Motor neuron (in vitro differentiated cells): Measurements from ENCODE around the gene TSKS. TPM values are rescaled to one million over a fixed set of nuclear protein-coding genes. Genes with fewer than 3 reads are reported as not detected.
A peak's percentile ranks its signal among the peaks of the same experiment; 100 is the strongest.
"Not testable (repeated sequence)": the region's sequence is repeated elsewhere in the genome, so short reads cannot be mapped to it uniquely, and the experiment has no call there.

ENCODE experiments used
- ATAC-seq, 8 experiments: fragments of 200-7000 bp; cut with Tn5 transposase; replicated peaks in 6 of 8; 2 replicates each; pipeline ENCODE4 v1.8.0; 2021; ENCODE audit warnings: mild to moderate bottlenecking in 8 of 8, moderate library complexity in 8 of 8
- H3K27ac ChIP-seq, 2 donors: fragments of 250-450 bp; sonication (Bioruptor Pico); 2 replicates each; pipeline ENCODE4 v1.9.0; 2021; ENCODE audit warnings: antibody characterized with exemption in 2 of 2, mild to moderate bottlenecking in 2 of 2, moderate library complexity in 1 of 2
- H3K4me1 ChIP-seq, 2 donors: fragments of 250-450 bp; sonication (Bioruptor Pico); replicated peaks in 1 of 2; 2 replicates each; pipeline ENCODE4 v1.6.1; 2021; ENCODE audit warnings: antibody characterized with exemption in 2 of 2, mild to moderate bottlenecking in 2 of 2, moderate library complexity in 1 of 2
- H3K4me3 ChIP-seq, 5 donors: fragments of 250-450 bp; sonication (Bioruptor Pico); 2 replicates each; pipeline ENCODE4 v1.9.0; 2021; ENCODE audit warnings: antibody characterized with exemption in 5 of 5, mild to moderate bottlenecking in 5 of 5, moderate library complexity in 4 of 5
- WGBS, 10 experiments: fragments of 450-650 bp; shearing (Covaris generic); methylation state at CpG; one replicate each; pipeline ENCODE4 v1.0.0; 2022; 5-methylcytosine and 5-hydroxymethylcytosine counted together
- in situ Hi-C, 9 experiments: fragments of 400-800 bp; cut with MboI; loops; one replicate each; pipeline ENCODE4 v1.15.0; 2021; ENCODE audit warnings: low sequenced_read_pairs in 9 of 9, low pct_unique_long_range_greater_than_20kb in 2 of 9; ENCODE audit not compliant: unreplicated experiment in 9 of 9
- total RNA-seq, 8 experiments: library from RNA; unstranded; fragments of 300-600 nt; gene quantifications; 2 replicates each; pipeline versions ENCODE4 v1.2.3 to v1.2.4, GENCODE V29; 2022

Gene TSKS
- total RNA-seq, 8 experiments from 2014 or later: 0.19 to 1.6 (median 0.70) TPM; not detected in 5

DNA sequence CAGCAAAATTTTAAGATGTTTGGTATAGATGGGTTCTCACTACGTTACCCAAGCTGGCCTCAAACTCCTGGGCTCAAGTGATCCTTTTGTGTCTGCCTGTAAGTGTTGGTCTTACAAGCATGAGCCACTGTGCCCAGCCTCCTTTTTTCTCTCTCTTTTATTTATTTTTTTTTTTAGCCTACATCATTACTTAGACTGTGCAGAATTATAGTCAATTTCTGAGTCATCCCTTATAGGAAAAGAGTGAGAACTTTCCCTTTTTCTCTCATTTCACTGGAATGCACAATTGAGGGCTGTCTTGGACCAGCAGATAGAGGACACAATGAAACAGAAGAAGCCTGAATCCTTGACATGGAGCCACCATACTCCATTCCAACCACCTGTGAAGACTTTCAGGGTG is 13.3 kb downstream of the TSKS start:
- WGBS, 10 experiments: 13 to 71% (median 33%) methylated on average over 1 of the region's 1 CpG; no CpG with 5 or more reads in 5 of the 10 experiments
- ATAC-seq: peak in 2 of 8 experiments; percentile 13 to 41
- no peak overlapping the region for H3K27ac ChIP-seq
- H3K4me3 ChIP-seq: no peak overlapping the region
- in situ Hi-C loops: no loop called here
- no peaks in the 10 kb centered on the region for H3K4me1 ChIP-seq

DNA sequence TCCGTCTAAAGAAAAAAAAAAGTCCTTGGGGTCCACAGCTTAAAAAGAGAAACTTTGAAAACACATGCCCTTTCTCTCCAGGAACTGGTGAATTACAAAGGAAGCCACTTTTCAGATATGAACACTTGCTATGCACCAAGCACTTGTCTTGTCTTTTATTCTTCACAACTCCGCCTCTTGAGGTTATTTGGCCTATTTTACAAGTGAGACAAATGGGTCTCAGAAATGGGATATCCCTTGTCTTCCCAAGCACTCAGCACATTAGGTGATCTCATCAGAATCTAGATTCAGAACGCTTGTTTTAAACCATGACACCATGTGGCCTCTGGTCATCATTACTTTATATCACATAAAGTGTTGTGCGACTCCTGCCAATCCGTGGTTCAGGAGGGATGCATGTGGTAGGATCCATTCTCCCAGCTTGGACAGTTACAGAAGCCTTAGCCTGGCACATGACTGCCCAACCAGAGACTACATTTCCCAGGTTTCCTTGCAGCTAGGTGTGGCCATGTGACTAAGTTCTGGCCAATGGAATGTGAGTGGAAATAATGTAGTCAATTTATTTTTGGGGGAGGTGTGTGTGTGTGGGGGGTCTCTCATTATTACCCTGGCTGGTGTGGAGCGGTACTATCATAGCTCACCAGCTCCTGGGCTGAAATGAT is 13.9 kb downstream of the TSKS start:
- no peaks in the 10 kb centered on the region for H3K4me1 ChIP-seq
- in situ Hi-C loops: no loop called here
- no peak overlapping the region for H3K4me3 ChIP-seq
- no peak overlapping the region for H3K27ac ChIP-seq
- 51 to 100% (median 80%) methylated on average over 1 to 6 of the region's 6 CpGs; no CpG with 5 or more reads in 1 of the 10 experiments for WGBS, 10 experiments
- ATAC-seq: peak in 7 of 8 experiments; percentile 24 to 95 (median 66)

DNA sequence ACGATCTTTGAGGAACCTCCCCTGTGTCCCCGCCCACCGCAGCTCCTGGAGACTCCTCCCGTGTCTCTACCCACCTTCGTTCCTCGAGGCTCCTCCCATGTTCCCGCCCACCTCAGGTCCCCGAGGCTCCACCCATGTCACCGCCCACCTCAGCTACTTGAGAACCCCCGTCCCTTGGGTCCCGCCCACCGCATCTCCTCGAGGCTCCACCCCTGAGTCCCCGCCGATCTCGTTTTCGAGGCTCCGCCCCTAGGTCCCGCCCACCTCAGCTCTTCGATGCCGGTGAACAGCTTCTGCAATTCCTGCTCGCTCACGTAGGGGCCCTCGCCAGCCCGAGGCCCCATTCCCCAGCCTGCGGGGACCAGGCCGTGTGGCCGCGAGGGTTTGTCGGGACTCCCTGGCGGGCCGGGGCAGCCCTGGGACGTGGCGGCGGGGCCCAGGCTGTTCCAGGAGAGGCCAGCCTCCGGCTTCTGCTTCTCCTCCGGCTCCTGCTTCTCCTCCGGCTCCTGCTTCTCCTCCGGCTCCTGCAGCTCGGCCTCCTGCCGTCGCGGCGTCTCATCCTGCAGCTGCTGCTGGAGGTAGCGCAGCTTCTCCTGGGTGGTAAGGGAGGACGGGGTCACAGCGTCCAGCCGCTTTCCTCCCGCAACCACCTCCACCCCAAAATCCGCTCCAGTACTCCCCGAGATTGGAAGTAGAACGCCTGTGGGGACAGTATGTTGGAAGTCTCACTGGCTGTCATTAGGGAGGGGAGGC is 16.7 kb downstream of the TSKS start:
- in situ Hi-C loops: no loop called here
- no peak overlapping the region for H3K4me3 ChIP-seq
- no peak overlapping the region for H3K27ac ChIP-seq
- 47 to 100% (median 88%) methylated on average over 1 to 10 of the region's 52 CpGs; no CpG with 5 or more reads in 5 of the 10 experiments for WGBS, 10 experiments
- peak in 2 of 8 experiments; percentile 24 to 74 for ATAC-seq
- H3K4me1 ChIP-seq: no peaks in the 10 kb centered on the region

DNA sequence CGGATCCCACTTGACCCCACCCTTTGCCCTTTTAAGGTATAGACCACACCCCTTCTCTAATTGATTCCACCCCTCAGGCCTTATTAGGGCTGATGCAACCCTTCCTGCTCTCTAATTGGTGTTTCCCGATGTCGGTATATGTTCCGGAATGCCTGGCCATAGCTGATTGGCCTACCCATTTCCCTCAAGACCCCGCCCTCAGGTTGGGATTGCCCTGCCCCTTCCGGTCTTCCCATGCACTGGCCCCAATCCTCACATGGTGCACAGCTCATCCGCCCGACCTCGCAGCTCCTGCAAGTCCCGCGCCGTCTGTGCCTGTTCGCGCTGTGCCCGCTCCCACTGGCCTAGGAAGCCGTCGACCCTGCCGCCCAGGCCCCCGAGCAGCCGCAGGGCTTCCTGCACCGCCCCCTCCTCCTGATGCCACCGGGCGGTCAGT is 18.1 kb downstream of the TSKS start:
- WGBS, 10 experiments: 20 to 96% (median 68%) methylated on average over 1 to 16 of the region's 23 CpGs; no CpG with 5 or more reads in 4 of the 10 experiments
- H3K4me3 ChIP-seq: no peak overlapping the region
- no peaks in the 10 kb centered on the region for H3K4me1 ChIP-seq
- in situ Hi-C loops: no loop called here
- peak in 1 of 8 experiments; percentile 24 for ATAC-seq
- H3K27ac ChIP-seq: no peak overlapping the region

DNA sequence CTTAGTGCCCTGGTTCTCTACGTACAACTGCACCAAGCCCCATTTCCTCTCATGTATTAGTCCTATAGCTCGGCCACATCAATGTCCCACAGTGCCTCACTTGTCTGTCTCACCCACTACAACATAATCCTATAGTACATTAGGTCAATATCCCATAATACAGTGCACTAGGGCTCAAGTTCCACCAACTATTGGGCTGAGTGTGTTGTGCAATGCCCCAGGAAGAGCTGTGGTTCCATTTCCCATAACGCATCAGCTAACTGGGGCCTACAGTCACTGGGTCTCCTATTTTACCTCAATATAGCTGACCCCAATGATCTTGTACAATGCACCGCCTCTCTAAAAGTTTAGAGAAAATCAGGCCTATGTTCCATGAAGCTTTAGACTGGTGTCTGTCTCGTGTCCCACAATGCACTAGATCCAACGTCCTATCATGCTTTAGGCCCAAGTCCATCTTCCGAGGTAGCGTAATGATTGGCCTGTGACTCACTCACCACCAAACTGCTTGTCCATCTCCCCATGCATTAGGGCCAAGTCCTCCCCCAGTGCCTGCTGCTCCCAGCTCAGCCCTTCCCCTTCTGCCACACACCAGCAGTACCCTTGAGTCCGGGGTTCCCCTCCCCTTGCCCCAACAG is 21.8 kb downstream of the TSKS start:
- Histone ChIP-seq H3K4me3 (no peak overlapping the region), H3K27ac (no peak overlapping the region), H3K4me1 (no peaks in the 10 kb centered on the region)
- no peak for ATAC-seq
- in situ Hi-C loops: no loop called here
- WGBS, 10 experiments: 75 to 100% (median 93%) methylated on average over 1 to 8 of the region's 9 CpGs; no CpG with 5 or more reads in 4 of the 10 experiments

DNA sequence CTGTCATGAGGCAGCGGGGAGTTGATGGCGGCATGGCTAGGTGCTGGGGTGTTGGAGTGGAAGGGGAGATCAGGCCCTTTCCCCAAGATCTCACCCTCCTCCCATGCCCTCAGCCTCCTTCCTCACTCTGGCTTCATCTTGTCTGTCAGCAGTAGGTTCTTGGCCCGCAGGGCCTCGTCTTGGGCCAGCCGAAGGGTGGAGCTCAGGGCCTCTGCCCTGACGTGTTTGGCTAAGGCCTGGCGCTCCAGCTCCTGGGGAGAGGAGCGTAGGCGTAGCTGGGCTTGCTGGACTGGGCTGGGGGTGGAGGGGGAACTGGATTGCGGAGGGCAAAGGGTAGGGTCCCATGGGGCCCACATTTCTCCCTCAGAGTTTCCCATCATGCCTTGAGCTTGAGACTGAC is 23.2 kb downstream of the TSKS start:
- 100% methylated on average over 2 to 3 of the region's 10 CpGs; no CpG with 5 or more reads in 7 of the 10 experiments for WGBS, 10 experiments

GRCh38 chr19:49739098-49739497 is 24.0 kb downstream of the TSKS start:
- ATAC-seq: no peak
- Histone ChIP-seq H3K27ac (no peak overlapping the region), H3K4me3 (no peak overlapping the region), H3K4me1 (no peaks in the 10 kb centered on the region)
- in situ Hi-C loops: no loop called here
- 100% methylated on average over 1 of the region's 1 CpG; no CpG with 5 or more reads in 7 of the 10 experiments for WGBS, 10 experiments

More for the DNA sequence above, 23.2 kb downstream of the TSKS start:
- Histone ChIP-seq H3K4me1 (no peaks in the 10 kb centered on the region), H3K27ac (no peak overlapping the region), H3K4me3 (no peak overlapping the region)
- no peak for ATAC-seq
- in situ Hi-C loops: no loop called here

DNA sequence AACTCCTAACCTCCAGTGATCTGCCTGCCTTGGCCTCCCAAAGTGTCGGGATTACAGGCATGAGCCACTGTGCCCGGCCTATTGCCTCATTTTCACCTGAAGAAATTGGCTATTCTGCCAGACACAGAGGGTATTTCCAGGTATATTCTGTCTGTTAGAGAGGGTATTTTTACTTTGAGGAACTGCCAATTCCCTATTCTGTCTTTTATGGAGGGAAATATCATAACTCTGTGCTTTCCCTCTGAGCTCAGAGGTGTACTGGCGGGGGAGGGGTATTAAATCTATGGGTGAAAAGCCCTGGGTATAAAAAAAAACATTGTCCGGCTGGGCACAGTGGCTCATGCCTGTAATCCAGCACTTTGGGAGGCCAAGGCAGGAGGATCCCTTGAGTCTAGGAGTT is 24.8 kb downstream of the TSKS start:
- H3K4me1 ChIP-seq: no peaks in the 10 kb centered on the region
- no peak overlapping the region for H3K27ac ChIP-seq
- in situ Hi-C loops: no loop called here
- no peak for ATAC-seq
- 12 to 100% (median 71%) methylated on average over 1 to 3 of the region's 4 CpGs; no CpG with 5 or more reads in 3 of the 10 experiments for WGBS, 10 experiments
- no peak overlapping the region for H3K4me3 ChIP-seq

GRCh38 chr19:49730166-49730565 is 32.9 kb downstream of the TSKS start:
- in situ Hi-C loops: no loop called here
- WGBS, 10 experiments: 57 to 97% (median 89%) methylated on average over 1 to 5 of the region's 5 CpGs; no CpG with 5 or more reads in 1 of the 10 experiments
- no peaks in the 10 kb centered on the region for H3K4me1 ChIP-seq
- H3K4me3 ChIP-seq: no peak overlapping the region
- no peak overlapping the region for H3K27ac ChIP-seq
- ATAC-seq: no peak

DNA sequence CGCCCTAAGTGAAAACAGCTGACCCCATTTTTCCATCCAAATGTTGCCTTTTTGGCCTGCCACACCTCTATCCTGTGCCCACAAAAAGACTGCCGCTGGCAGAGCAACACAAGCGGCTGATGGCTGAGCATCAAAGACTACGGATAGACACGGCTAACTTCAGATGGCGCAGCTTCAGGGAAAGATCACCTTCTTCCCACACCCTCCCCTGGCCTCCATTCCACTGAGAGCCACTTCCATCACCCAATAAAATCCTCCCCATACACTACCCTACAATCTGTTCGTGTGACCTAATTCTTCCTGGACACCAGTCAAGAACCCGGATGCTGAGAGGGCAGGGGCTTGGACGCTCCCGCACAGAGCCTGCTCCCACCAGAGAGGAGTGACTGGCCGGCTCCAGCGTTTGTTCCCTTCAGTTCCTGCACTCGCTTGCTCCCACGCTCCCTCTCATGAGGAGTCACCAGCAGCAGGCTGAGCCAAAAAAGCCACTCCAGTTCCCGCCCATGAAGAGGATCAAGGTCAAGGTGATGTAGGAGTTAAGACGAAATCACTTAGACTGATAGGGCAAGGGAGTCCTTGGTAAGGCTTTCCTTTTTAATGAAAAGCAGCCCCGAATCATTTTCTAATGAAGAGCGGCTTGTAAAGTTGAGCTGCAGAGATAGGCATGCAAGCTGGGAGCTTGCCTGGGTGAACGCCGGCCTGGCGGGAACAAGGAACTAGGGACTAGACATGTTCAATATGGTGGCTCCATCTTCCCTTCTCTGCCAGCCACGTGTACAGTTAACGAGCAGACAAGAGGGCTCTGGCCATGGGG is 35.7 kb downstream of the TSKS start:
- H3K27ac ChIP-seq: no peak overlapping the region
- 0 to 100% (median 70%) methylated on average over 1 to 13 of the region's 23 CpGs; no CpG with 5 or more reads in 3 of the 10 experiments for WGBS, 10 experiments
- H3K4me3 ChIP-seq: no peak overlapping the region
- no peaks in the 10 kb centered on the region for H3K4me1 ChIP-seq
- ATAC-seq: peak in 2 of 8 experiments; percentile 47 to 66
- in situ Hi-C loops: no loop called here

- H3K27ac ChIP-seq, ATAC-seq, in situ Hi-C loops, H3K4me3 ChIP-seq, H3K4me1 ChIP-seq: not testable (repeated sequence)
- 0 to 89% (median 61%) methylated on average over 1 to 9 of the region's 22 CpGs; no CpG with 5 or more reads in 2 of the 10 experiments for WGBS, 10 experiments
Measured at GRCh38 chr19:49719420-49719819, 43.7 kb downstream of the TSKS start.

DNA sequence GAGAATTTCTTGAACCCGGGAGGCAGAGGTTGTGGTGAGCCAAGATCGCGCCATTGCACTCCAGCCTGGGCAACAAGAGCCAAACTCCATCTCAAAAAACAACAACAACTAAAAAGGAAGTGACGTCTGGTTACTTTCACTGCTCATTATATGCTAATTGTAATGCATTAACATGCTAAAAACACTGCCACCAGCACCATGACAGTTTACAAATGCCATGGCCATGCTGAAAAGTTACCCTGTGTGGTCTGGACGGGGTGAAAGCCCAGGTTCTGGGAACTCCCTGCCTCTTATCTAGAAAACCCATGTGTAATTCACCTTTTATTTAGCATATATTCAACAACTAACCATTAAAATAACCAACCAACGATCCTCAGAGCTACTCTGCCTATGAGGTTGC is 44.1 kb downstream of the TSKS start:
- ATAC-seq: no peak
- Histone ChIP-seq H3K4me1 (peaks cover 0 to 3% of the 10 kb centered on the region in 2 donors), H3K4me3 (no peak overlapping the region), H3K27ac (no peak overlapping the region)
- 40 to 91% (median 65%) methylated on average over 1 to 5 of the region's 6 CpGs; no CpG with 5 or more reads in 4 of the 10 experiments for WGBS, 10 experiments
- in situ Hi-C loops: no loop called here
